Glutamatergic neuron (in vitro differentiated cells): ENCODE data around the gene ZNF462. TPM values are rescaled to one million over a fixed set of nuclear protein-coding genes. Genes with fewer than 3 reads are reported as not detected.

Experiments used
- DNase-seq: peaks from one replicate; pipeline ENCODE4 v3.0.0; 2022
- H3K27ac Mint-ChIP-seq: one replicate; pipeline ENCODE4 v1.8.0; 2020; ENCODE audit warnings: mild to moderate bottlenecking, mixed read lengths, inconsistent platforms; ENCODE audit not compliant: unreplicated experiment
- H3K27me3 Mint-ChIP-seq: one replicate; pipeline ENCODE4 v1.8.0; 2020; ENCODE audit warnings: mild to moderate bottlenecking, moderate library complexity, mixed read lengths, inconsistent platforms; ENCODE audit not compliant: unreplicated experiment
- H3K36me3 Mint-ChIP-seq: one replicate; pipeline ENCODE4 v1.8.0; 2020; ENCODE audit warnings: mild to moderate bottlenecking, mixed read lengths, inconsistent platforms; ENCODE audit not compliant: unreplicated experiment
- H3K4me1 Mint-ChIP-seq: one replicate; pipeline ENCODE4 v1.8.0; 2020; ENCODE audit warnings: mild to moderate bottlenecking, low read depth, mixed read lengths, inconsistent platforms; ENCODE audit not compliant: unreplicated experiment
- H3K4me3 Mint-ChIP-seq: one replicate; pipeline ENCODE4 v1.8.0; 2020; ENCODE audit warnings: mild to moderate bottlenecking, mixed read lengths, inconsistent platforms; ENCODE audit not compliant: unreplicated experiment
- H3K9me3 Mint-ChIP-seq: one replicate; pipeline ENCODE4 v1.8.0; 2020; ENCODE audit warnings: mild to moderate bottlenecking, moderate library complexity, mixed read lengths, inconsistent platforms; ENCODE audit not compliant: unreplicated experiment
- long read RNA-seq: library from polyadenylated mRNA; unstranded; transcript quantifications from one replicate; pipeline ENCODE4 v2.0.0, GENCODE V29; 2020; ENCODE audit not compliant: unreplicated experiment
- total RNA-seq: library from RNA; stranded (reverse); fragmentation: NEBNext Ultra II Directional; extraction: Animal tissue kit (Norgen Biotek cat#: 25700); gene quantifications from one replicate; pipeline ENCODE4 v1.2.1, GENCODE V29; 2021; ENCODE audit not compliant: unreplicated experiment
- TF ChIP-seq, protein P1 (sequence below): fragments of 200-600 bp; sonication (generic); IDR thresholded peaks from one replicate; pipeline ENCODE4 v1.5.0; 2021; ENCODE audit not compliant: partially characterized antibody, unreplicated experiment

Gene ZNF462, protein sequence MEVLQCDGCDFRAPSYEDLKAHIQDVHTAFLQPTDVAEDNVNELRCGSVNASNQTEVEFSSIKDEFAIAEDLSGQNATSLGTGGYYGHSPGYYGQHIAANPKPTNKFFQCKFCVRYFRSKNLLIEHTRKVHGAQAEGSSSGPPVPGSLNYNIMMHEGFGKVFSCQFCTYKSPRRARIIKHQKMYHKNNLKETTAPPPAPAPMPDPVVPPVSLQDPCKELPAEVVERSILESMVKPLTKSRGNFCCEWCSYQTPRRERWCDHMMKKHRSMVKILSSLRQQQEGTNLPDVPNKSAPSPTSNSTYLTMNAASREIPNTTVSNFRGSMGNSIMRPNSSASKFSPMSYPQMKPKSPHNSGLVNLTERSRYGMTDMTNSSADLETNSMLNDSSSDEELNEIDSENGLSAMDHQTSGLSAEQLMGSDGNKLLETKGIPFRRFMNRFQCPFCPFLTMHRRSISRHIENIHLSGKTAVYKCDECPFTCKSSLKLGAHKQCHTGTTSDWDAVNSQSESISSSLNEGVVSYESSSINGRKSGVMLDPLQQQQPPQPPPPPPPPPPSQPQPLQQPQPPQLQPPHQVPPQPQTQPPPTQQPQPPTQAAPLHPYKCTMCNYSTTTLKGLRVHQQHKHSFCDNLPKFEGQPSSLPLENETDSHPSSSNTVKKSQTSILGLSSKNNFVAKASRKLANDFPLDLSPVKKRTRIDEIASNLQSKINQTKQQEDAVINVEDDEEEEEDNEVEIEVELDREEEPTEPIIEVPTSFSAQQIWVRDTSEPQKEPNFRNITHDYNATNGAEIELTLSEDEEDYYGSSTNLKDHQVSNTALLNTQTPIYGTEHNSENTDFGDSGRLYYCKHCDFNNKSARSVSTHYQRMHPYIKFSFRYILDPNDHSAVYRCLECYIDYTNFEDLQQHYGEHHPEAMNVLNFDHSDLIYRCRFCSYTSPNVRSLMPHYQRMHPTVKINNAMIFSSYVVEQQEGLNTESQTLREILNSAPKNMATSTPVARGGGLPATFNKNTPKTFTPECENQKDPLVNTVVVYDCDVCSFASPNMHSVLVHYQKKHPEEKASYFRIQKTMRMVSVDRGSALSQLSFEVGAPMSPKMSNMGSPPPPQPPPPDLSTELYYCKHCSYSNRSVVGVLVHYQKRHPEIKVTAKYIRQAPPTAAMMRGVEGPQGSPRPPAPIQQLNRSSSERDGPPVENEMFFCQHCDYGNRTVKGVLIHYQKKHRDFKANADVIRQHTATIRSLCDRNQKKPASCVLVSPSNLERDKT (N-terminal part only)
- total RNA-seq = 259 TPM
- long read RNA-seq, partial matches to known transcripts = 0 of 4 reads
- long read RNA-seq, other reads (novel, unspliced or antisense) = 4 of 4 reads

DNA sequence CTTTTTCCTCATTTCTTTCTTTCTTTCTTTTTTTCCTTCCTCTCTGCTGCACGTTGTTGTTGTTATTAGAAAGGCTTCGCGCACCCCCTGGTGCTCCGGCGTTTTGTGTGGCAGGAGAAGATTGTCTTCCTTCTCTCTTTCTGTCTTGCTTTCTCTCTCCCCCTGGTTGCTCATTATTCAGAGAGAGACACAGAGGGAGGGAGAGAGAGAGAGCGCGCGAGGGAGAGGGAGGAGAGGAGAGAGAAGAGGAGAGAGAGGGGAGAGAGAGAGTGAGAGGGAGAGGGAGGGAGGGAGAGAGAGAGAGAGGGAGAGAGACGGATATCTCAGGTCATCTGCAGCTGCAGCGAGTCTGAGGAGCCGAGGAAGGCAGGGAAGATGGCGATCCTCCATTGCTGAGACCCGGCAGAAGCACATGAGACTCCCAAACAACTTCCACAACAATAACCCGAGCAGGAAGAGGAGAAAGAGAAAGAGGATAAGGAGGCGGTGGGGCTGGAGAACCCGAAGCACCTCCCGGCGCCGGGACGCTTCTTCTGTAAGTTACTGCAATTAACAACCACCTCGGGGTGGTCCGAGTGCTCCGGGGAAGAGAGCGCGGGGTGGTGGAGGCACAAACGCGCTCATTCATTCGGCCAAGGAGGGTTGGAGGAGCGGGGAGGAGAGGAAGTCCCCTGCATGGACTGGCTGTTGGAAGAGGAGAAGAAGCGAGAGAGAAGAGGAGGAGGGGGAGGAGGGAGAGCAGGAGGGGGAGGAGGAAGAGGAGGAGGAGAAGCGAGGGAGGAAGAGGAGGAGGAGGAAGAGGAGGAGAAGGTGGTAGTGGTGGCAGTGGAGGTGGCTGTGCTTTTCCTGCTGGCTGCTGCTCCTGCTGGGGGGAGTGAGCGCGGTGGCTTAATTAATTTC is at the start of gene ZNF462:
Gene ZNF462, plus strand, starts transcription at position 346 of the 900 bp plus-strand sequence. CDS start 60,218 bp downstream, outside the sequence.
- TF ChIP-seq, protein P1, sequence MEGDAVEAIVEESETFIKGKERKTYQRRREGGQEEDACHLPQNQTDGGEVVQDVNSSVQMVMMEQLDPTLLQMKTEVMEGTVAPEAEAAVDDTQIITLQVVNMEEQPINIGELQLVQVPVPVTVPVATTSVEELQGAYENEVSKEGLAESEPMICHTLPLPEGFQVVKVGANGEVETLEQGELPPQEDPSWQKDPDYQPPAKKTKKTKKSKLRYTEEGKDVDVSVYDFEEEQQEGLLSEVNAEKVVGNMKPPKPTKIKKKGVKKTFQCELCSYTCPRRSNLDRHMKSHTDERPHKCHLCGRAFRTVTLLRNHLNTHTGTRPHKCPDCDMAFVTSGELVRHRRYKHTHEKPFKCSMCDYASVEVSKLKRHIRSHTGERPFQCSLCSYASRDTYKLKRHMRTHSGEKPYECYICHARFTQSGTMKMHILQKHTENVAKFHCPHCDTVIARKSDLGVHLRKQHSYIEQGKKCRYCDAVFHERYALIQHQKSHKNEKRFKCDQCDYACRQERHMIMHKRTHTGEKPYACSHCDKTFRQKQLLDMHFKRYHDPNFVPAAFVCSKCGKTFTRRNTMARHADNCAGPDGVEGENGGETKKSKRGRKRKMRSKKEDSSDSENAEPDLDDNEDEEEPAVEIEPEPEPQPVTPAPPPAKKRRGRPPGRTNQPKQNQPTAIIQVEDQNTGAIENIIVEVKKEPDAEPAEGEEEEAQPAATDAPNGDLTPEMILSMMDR = no peak
- peak; percentile 53 for DNase-seq
- H3K9me3 Mint-ChIP-seq = peaks cover 46% of the 10 kb centered on the region
- H3K36me3 Mint-ChIP-seq = no peaks in the 10 kb centered on the region
- H3K27ac Mint-ChIP-seq = peak within 1 kb of the TSS; percentile 100
- peaks cover 42% of the 10 kb centered on the region for H3K27me3 Mint-ChIP-seq
- peak within 1 kb of the TSS; percentile 99 for H3K4me3 Mint-ChIP-seq
- peaks cover 34% of the 10 kb centered on the region for H3K4me1 Mint-ChIP-seq

DNA sequence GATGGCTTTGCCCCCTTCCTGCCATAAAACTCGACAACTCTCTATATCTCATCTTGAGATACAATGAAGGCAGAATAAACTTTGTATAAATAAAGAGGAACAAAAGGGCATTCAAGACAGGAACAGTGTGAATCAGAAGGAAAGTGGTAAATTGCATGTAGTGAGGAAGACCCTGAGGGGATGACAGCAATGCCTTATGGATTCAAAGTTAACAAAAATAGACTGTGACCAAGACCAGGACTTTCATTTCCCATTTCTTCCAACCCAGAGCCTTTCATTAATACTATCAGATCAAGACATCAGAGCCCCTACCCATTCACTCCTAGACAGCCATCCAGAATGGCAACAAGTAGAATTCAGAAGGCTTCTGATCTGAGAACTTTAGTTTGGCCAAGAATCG is 46.4 kb upstream of the ZNF462 start:
- TF ChIP-seq, protein P1 = no peak
- peaks cover 12% of the 10 kb centered on the region for H3K36me3 Mint-ChIP-seq
- peaks cover 7% of the 10 kb centered on the region for H3K9me3 Mint-ChIP-seq
- no peak overlapping the region for H3K4me3 Mint-ChIP-seq
- H3K4me1 Mint-ChIP-seq = no peaks in the 10 kb centered on the region
- no peak for DNase-seq
- H3K27ac Mint-ChIP-seq = no peak overlapping the region
- peaks cover 2% of the 10 kb centered on the region for H3K27me3 Mint-ChIP-seq

DNA sequence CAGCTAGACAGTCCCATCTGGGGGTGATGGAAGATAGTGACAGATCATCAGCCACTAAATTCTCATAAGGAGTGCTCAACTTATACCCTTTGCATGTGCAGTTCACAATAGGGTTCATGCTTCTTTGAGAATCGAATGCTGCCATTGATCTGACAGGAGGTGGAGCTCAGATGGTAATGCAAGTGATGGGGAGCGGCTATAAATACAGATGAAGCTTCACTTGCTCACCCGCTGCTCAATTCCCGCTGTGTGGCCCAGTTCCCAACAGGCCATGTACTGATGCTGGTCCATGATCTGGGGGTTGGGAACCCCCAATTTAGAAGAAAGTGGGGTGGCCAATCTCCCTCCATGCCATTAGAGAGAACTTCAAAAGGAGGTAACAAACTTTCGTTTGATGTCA is 44.9 kb upstream of the ZNF462 start:
- H3K9me3 Mint-ChIP-seq = peaks cover 5% of the 10 kb centered on the region
- no peak overlapping the region for H3K27ac Mint-ChIP-seq
- H3K27me3 Mint-ChIP-seq = no peaks in the 10 kb centered on the region
- no peak overlapping the region for H3K4me3 Mint-ChIP-seq
- TF ChIP-seq, protein P1 = no peak
- H3K36me3 Mint-ChIP-seq = peaks cover 8% of the 10 kb centered on the region
- no peaks in the 10 kb centered on the region for H3K4me1 Mint-ChIP-seq
- DNase-seq = no peak

DNA sequence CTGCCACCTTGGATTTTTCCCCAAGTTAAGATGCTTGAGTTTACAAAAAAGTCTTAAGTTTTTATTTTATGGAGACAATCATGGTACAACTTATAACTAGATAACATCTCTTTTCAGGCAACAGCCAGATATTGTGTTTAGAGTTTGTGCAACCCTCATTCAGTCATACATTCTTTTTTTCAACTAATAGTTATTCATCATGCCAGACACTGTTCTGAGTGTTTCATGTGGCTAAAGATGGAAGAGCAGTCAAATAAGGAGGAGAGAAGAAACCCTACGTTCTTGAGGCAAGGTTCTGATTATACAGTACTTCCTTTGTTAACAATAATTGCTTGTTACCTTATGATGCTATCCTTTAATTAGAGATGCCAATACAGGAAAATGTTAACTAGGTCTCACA is 42.1 kb upstream of the ZNF462 start:
- TF ChIP-seq, protein P1 = no peak
- Mint-ChIP-seq H3K4me1 (no peaks in the 10 kb centered on the region), H3K36me3 (no peaks in the 10 kb centered on the region), H3K27ac (no peak overlapping the region), H3K9me3 (no peaks in the 10 kb centered on the region), H3K27me3 (no peaks in the 10 kb centered on the region), H3K4me3 (no peak overlapping the region)
- no peak for DNase-seq
